Endothelial cell of umbilical vein (primary cell): ENCODE data around the gene ENC1. TPM values are rescaled to one million over a fixed set of nuclear protein-coding genes. Genes with fewer than 3 reads are reported as not detected.
A peak's percentile ranks its signal among the peaks of the same experiment; 100 is the strongest.
"Not testable (repeated sequence)": the region's sequence is repeated elsewhere in the genome, so short reads cannot be mapped to it uniquely, and the experiment has no call there.

Experiments used
- BruUV-seq: library from RNA; stranded (reverse); fragments of 400-500 nt; replicated peaks from 2 replicates; lab custom pipeline; 2021; lab: Mats Ljungman, UMichigan
- CTCF ChIA-PET: fragments of 300-600, 350-600 bp; sonication (Branson Sonifier 250); formaldehyde crosslinking; loops from one replicate; lab custom pipeline; 2021; ENCODE audit warnings: antibody characterized with exemption, inconsistent platforms; lab: Charles Lee
- POLR2A ChIA-PET: fragments of 300-600, 350-600 bp; sonication (Branson Sonifier 250); formaldehyde crosslinking; loops from one replicate; lab custom pipeline; 2021; ENCODE audit warnings: antibody characterized with exemption, inconsistent platforms; lab: Charles Lee
- DNase-seq: peaks from one replicate; pipeline ENCODE4 v3.0.0-alpha.2; 2011; ENCODE audit warnings: low read depth, low spot score
- FAIRE-seq: peaks from 2 replicates; lab custom pipeline; 2011; peaks lifted over from hg19 to GRCh38; lab: Jason Lieb, UNC
- H2AFZ ChIP-seq: 2 replicates; pipeline ENCODE4 v1.6.0; 2012; ENCODE audit warnings: low read depth, low read length, control low read depth, inconsistent platforms
- H3K27ac ChIP-seq: 2 replicates; pipeline ENCODE4 v1.5.1; 2011; ENCODE audit warnings: low read depth, mild to moderate bottlenecking, control low read depth, low read length, moderate library complexity; ENCODE audit not compliant: insufficient read depth
- H3K27me3 ChIP-seq, 2 experiments: 2 replicates each; pipeline versions ENCODE4 v1.6.0 to v1.6.1; 2011; ENCODE audit warnings: low read length in 2 of 2, mixed read lengths in 1 of 2; ENCODE audit not compliant: control insufficient read depth in 2 of 2, insufficient read depth in 2 of 2
- H3K36me3 ChIP-seq, 2 experiments: 2 replicates in 1 of 2; 3 replicates in 1 of 2; pipeline ENCODE4 v1.5.1; 2011; ENCODE audit warnings: low read length in 2 of 2, mild to moderate bottlenecking in 1 of 2, moderate library complexity in 1 of 2; ENCODE audit not compliant: control insufficient read depth in 2 of 2, insufficient read depth in 2 of 2; ENCODE audit errors: extremely low read depth in 1 of 2
- H3K4me1 ChIP-seq: 3 replicates; pipeline ENCODE4 v1.5.1; 2011; ENCODE audit warnings: mild to moderate bottlenecking, low read length; ENCODE audit not compliant: control insufficient read depth, insufficient read depth; ENCODE audit errors: extremely low read depth
- H3K4me2 ChIP-seq: 2 replicates; pipeline ENCODE4 v1.6.1; 2011; ENCODE audit warnings: low read length, control low read depth, mixed read lengths; ENCODE audit not compliant: insufficient read depth
- H3K4me3 ChIP-seq, 3 experiments: fragments of 200-600 bp in 1 of 3; sonication (generic), shearing (Covaris generic) in 1 of 3; replicated peaks in 1 of 3; 2 replicates each; pipeline ENCODE4 v1.5.1; 2011 to 2016; ENCODE audit warnings: control low read depth in 3 of 3, low read length in 3 of 3, mild to moderate bottlenecking in 2 of 3, inconsistent platforms in 1 of 3, low read depth in 1 of 3, moderate library complexity in 1 of 3; ENCODE audit not compliant: insufficient read depth in 1 of 3
- H3K79me2 ChIP-seq: 2 replicates; pipeline ENCODE4 v1.6.0; 2012; ENCODE audit warnings: low read length, inconsistent platforms; ENCODE audit not compliant: control insufficient read depth, insufficient read depth
- H3K9ac ChIP-seq: replicated peaks from 2 replicates; pipeline ENCODE3; 2011; ENCODE audit warnings: low read length, control low read depth; ENCODE audit not compliant: insufficient read depth; ENCODE audit errors: extremely low read depth
- H3K9me1 ChIP-seq: replicated peaks from 3 replicates; pipeline ENCODE4 v1.6.0; 2011; ENCODE audit warnings: mild to moderate bottlenecking, low read length; ENCODE audit not compliant: control insufficient read depth, insufficient read depth; ENCODE audit errors: extremely low read depth
- H3K9me3 ChIP-seq: replicated peaks from 2 replicates; pipeline ENCODE4 v1.5.1; 2012; ENCODE audit warnings: low read length, inconsistent platforms; ENCODE audit not compliant: control insufficient read depth, insufficient read depth
- H4K20me1 ChIP-seq: replicated peaks from 2 replicates; pipeline ENCODE3; 2011; ENCODE audit warnings: mild to moderate bottlenecking, low read length; ENCODE audit not compliant: control insufficient read depth, insufficient read depth; ENCODE audit errors: extremely low read depth
- FOS ChIP-seq: IDR thresholded peaks from 2 replicates; pipeline ENCODE4 v1.6.1; 2011; ENCODE audit warnings: mild to moderate bottlenecking, low read length, moderate library complexity, borderline replicate concordance; ENCODE audit not compliant: insufficient read depth
- POLR2A ChIP-seq: IDR thresholded peaks from 2 replicates; pipeline ENCODE4 v1.6.1; 2012; ENCODE audit warnings: low read depth, mild to moderate bottlenecking, control low read depth, low read length
- dilution Hi-C: fragments of 300-500 bp; cut with MboI; formaldehyde crosslinking; loops from one replicate; pipeline ENCODE4 v1.15.0; 2019; ENCODE audit warnings: low sequenced_read_pairs; ENCODE audit not compliant: extremely low pct_ligation_motif_present
- intact Hi-C: fragments of 100-400 bp; cut with micrococcal nuclease; formaldehyde crosslinking; loops from one replicate; pipeline ENCODE4 v1.10.0; 2022
- polyA plus RNA-seq, 4 experiments: library from polyadenylated mRNA; depleted of rRNA in 3 of 4; stranded (reverse) in 3 of 4; unstranded in 1 of 4; fragments of >200 nt; gene quantifications; 2 replicates each; pipeline versions ENCODE4 v1.2.1 to v1.2.3, GENCODE V29; 2011 to 2012; ENCODE audit warnings: missing spikeins in 1 of 4
- total RNA-seq: library from RNA; stranded (reverse); gene quantifications from 2 replicates; pipeline ENCODE4 v1.2.3, GENCODE V29; 2021

The ENC1 gene
- total and polyA plus RNA-seq, 2 donors (not counting 3 experiments of a cell fraction or from before 2014, with no cell fraction given), result 42.2 to 53.3 TPM

DNA sequence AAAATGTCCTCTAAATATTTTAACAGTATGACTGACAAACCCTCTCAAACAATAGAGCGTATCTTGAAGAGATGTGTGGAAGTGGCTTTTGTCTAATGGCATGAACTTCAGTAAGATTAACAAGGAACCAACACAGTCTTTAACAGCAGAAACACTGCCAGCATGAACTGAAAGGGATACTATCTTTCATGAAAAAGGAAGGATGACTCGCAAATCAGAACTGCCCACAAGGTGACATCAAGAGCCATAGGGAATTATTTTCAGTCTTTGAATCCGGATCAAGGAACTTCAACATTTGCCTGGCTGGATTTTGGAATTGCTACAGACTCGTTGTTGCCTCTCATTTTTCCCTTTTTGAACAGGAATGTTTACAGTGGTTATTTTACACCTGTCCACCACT lies 39.4 kb upstream of the ENC1 start:
- no TSS peak for BruUV-seq
- TF ChIP-seq POLR2A (no peak), FOS (peak; percentile 31)
- dilution Hi-C loops (no loop called here), intact Hi-C loops (no loop called here)
- Histone ChIP-seq H3K9me3 (no peaks in the 10 kb centered on the region), H3K9me1 (no peaks in the 10 kb centered on the region), H3K4me2 (peak overlapping the region; percentile 31), H3K4me3 (no peak overlapping the region), H2AFZ (peak overlapping the region; percentile 44), H3K27me3 (no peaks in the 10 kb centered on the region), H3K9ac (no peak overlapping the region), H3K27ac (no peak overlapping the region), H3K4me1 (peaks cover 5% of the 10 kb centered on the region), H3K36me3 (no peaks in the 10 kb centered on the region), H3K79me2 (no peaks in the 10 kb centered on the region), H4K20me1 (no peaks in the 10 kb centered on the region)
- peak; percentile 17 for DNase-seq
- FAIRE-seq, result peak; percentile 63
- CTCF ChIA-PET, result no interaction called here
- POLR2A ChIA-PET, result no interaction called here

DNA sequence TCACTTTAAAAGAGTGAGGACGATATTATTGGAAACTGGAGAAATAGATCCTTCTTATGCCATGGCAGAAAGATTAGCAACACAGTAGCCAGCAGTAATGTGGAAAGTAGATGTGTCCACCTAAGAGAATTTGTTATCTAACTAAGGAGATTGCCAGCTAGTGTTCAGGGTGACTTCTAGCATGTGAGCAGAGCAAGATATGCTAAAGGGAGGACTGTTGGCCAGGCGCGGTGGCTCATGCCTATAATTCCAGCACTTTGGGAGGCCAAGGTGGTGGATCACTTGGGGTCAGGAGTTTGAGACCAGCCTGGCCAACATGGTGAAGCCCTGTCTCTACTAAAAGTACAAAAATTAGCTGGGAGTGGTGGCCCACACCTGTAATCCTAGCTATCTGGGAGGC lies 38.8 kb upstream of the ENC1 start:
- CTCF ChIA-PET, result not testable (repeated sequence)

DNA sequence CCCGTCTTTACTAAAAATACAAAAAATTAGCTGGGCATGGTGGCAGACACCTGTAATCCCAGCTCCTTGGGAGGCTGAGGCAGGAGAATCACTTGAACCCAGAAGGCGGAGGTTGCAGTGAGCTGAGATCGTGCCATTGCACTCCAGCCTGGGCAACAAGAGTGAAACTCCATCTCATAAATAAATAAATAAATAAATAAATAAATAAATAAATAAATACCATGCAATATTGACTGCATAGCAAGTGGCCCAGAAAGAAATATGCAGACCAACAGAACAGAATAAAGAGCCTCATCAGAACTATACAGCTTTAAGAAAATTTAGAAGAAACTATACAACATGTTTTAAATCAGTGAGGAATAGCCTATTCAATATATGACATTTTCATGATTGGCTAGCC lies 37.6 kb upstream of the ENC1 start:
- H3K4me3 ChIP-seq, H3K9me1 ChIP-seq, H3K27me3 ChIP-seq, H3K79me2 ChIP-seq, H3K36me3 ChIP-seq, BruUV-seq, dilution Hi-C loops, H2AFZ ChIP-seq, H3K27ac ChIP-seq, intact Hi-C loops, H3K4me1 ChIP-seq, H4K20me1 ChIP-seq, DNase-seq, H3K9ac ChIP-seq, H3K9me3 ChIP-seq, POLR2A ChIA-PET, FAIRE-seq, CTCF ChIA-PET, H3K4me2 ChIP-seq: not testable (repeated sequence)

More for the DNA sequence above, 38.8 kb upstream of the ENC1 start:
- POLR2A ChIA-PET, H2AFZ ChIP-seq, BruUV-seq, H3K27me3 ChIP-seq, H3K36me3 ChIP-seq, H3K79me2 ChIP-seq, dilution Hi-C loops, H3K9me1 ChIP-seq, FAIRE-seq, H3K9me3 ChIP-seq, DNase-seq, H4K20me1 ChIP-seq, H3K27ac ChIP-seq, H3K9ac ChIP-seq, intact Hi-C loops, H3K4me1 ChIP-seq, H3K4me2 ChIP-seq, H3K4me3 ChIP-seq: not testable (repeated sequence)

DNA sequence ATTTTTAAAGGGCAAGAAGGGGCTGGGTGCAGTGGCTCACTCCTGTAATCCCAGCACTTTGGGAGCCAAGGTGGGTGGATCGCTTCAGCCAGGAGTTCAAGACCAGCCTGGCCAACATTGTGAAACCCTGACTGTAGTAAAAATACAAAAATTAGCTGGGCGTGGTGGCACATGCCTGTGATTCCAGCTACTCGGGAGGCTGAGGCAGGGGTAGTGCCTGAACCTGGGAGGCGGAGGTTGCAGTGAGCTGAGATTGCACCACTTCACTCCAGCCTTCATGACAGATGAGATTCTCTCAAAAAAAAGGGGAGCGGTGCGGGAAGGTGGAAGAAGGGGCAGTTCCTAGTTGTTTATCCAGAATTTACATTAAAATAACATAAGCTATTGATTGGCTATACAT lies 35.9 kb upstream of the ENC1 start:
- H3K9me3 ChIP-seq, intact Hi-C loops, BruUV-seq, H3K79me2 ChIP-seq, H3K36me3 ChIP-seq, POLR2A ChIA-PET, H3K27me3 ChIP-seq, H3K27ac ChIP-seq, H3K9me1 ChIP-seq, H3K4me2 ChIP-seq, H3K9ac ChIP-seq, H2AFZ ChIP-seq, H3K4me1 ChIP-seq, H3K4me3 ChIP-seq, DNase-seq, FAIRE-seq, H4K20me1 ChIP-seq, dilution Hi-C loops: not testable (repeated sequence)
- CTCF ChIA-PET, result interaction anchor here (1.7 to 2.2 kb wide), 2 partner anchors 9 to 11 kb away, joined by 6 to 7 read pairs; partner anchors contain the start of gene HEXB
